ENCODE results near the gene ACAT2.
"Not testable (repeated sequence)": the region's sequence is repeated elsewhere in the genome, so short reads cannot be mapped to it uniquely, and the experiment has no call there.

The ACAT2 gene

DNA sequence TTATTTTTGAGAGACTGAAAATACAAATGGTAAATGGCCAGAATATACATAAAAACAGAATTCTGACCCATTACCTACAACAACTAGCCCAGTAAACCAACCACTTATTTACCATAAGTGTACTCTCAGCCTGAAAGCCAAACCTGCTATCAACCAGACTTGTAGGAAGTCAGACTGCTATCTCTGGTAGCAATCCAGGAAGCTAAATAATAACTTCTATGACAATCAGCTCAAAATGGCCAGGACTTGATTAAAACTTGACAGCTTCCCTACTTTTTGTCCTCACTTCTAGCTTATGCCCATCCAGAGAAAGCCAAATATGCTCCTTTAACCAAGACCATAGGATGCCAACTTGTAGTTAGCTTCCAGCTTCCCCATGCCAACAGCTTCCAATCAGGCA, 39.2 kb upstream of the ACAT2 start:
- TF ChIP-seq, protein P1, sequence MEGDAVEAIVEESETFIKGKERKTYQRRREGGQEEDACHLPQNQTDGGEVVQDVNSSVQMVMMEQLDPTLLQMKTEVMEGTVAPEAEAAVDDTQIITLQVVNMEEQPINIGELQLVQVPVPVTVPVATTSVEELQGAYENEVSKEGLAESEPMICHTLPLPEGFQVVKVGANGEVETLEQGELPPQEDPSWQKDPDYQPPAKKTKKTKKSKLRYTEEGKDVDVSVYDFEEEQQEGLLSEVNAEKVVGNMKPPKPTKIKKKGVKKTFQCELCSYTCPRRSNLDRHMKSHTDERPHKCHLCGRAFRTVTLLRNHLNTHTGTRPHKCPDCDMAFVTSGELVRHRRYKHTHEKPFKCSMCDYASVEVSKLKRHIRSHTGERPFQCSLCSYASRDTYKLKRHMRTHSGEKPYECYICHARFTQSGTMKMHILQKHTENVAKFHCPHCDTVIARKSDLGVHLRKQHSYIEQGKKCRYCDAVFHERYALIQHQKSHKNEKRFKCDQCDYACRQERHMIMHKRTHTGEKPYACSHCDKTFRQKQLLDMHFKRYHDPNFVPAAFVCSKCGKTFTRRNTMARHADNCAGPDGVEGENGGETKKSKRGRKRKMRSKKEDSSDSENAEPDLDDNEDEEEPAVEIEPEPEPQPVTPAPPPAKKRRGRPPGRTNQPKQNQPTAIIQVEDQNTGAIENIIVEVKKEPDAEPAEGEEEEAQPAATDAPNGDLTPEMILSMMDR (IDR thresholded peaks at IDR 0.05; ENCODE audit: low read depth, low read length, poor library complexity, severe bottlenecking): no peak
- TF ChIP-seq EZH2phosphoT487 (IDR thresholded peaks at IDR 0.05; ENCODE audit: borderline replicate concordance, low read length): no peak
- H3K27me3 ChIP-seq (ENCODE audit: control insufficient read depth, low read length): no peaks in the 10 kb centered on the region
- H3F3A ChIP-seq (ENCODE audit: control insufficient read depth, insufficient read depth): no peaks in the 10 kb centered on the region
- no peak overlapping the region for H3K27ac ChIP-seq (ENCODE audit: low read depth, low read length)
- H3K4me3 ChIP-seq (ENCODE audit: low read length): no peak overlapping the region
- H3K4me2 ChIP-seq (ENCODE audit: low read length): no peak overlapping the region
- peaks cover 22% of the 10 kb centered on the region for H3K4me1 ChIP-seq (ENCODE audit: control insufficient read depth, low read length)
- H3K79me2 ChIP-seq (ENCODE audit: control insufficient read depth, low read length): peaks cover 59% of the 10 kb centered on the region
- no peaks in the 10 kb centered on the region for H3K9me2 ChIP-seq (replicated peaks; ENCODE audit: control insufficient read depth, low read length)
- H4K20me1 ChIP-seq (ENCODE audit: control insufficient read depth, insufficient read depth, low read depth, low read length): no peaks in the 10 kb centered on the region
- H3K36me3 ChIP-seq (ENCODE audit: control insufficient read depth, low read length): peaks cover 33% of the 10 kb centered on the region
- H3K9me3 ChIP-seq (ENCODE audit: control insufficient read depth, insufficient read depth, low read length): no peaks in the 10 kb centered on the region

GRCh38 chr6:159723259-159723658, 38.6 kb upstream of the ACAT2 start:
- Histone ChIP-seq H3F3A (ENCODE audit: control insufficient read depth, insufficient read depth) (no peaks in the 10 kb centered on the region), H3K27ac (ENCODE audit: low read depth, low read length) (no peak overlapping the region), H3K36me3 (ENCODE audit: control insufficient read depth, low read length) (peaks cover 39% of the 10 kb centered on the region), H3K9me3 (ENCODE audit: control insufficient read depth, insufficient read depth, low read length) (no peaks in the 10 kb centered on the region), H3K79me2 (ENCODE audit: control insufficient read depth, low read length) (peaks cover 65% of the 10 kb centered on the region), H3K4me3 (ENCODE audit: low read length) (no peak overlapping the region), H3K4me2 (ENCODE audit: low read length) (no peak overlapping the region), H3K9me2 (replicated peaks; ENCODE audit: control insufficient read depth, low read length) (no peaks in the 10 kb centered on the region), H3K27me3 (ENCODE audit: control insufficient read depth, low read length) (no peaks in the 10 kb centered on the region), H4K20me1 (ENCODE audit: control insufficient read depth, insufficient read depth, low read depth, low read length) (peaks cover 2% of the 10 kb centered on the region; the same call in 1 of the 2 replicates), H3K4me1 (ENCODE audit: control insufficient read depth, low read length) (peaks cover 22% of the 10 kb centered on the region)
- TF ChIP-seq, protein P1 (IDR thresholded peaks at IDR 0.05; ENCODE audit: low read depth, low read length, poor library complexity, severe bottlenecking): no peak
- no peak for TF ChIP-seq EZH2phosphoT487 (IDR thresholded peaks at IDR 0.05; ENCODE audit: borderline replicate concordance, low read length)

DNA sequence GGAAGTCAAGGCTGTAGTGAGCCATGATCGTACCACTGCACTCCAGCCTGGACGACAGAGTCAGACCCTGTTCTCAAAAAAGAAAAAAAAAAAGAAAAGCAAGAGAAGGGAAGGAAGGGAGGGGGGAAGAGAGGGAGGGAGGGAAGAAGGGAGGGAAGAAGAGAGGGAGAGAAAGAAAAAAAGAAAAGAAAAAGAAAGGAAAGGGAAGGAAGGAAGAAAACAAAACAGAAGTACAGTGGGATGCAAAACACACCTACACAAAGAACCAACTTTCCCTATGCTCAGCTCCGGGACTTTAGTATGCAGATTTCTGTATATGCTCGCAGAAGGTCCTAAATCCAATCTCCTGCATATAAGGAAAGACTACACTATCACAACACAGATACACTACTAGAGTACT, 37.1 kb upstream of the ACAT2 start:
- Histone ChIP-seq H3K9me2 (replicated peaks; ENCODE audit: control insufficient read depth, low read length) (no peaks in the 10 kb centered on the region), H4K20me1 (ENCODE audit: control insufficient read depth, insufficient read depth, low read depth, low read length) (peaks cover 16% of the 10 kb centered on the region), H3K27me3 (ENCODE audit: control insufficient read depth, low read length) (no peaks in the 10 kb centered on the region), H3F3A (ENCODE audit: control insufficient read depth, insufficient read depth) (no peaks in the 10 kb centered on the region), H3K27ac (ENCODE audit: low read depth, low read length) (no peak overlapping the region), H3K9me3 (ENCODE audit: control insufficient read depth, insufficient read depth, low read length) (no peaks in the 10 kb centered on the region), H3K4me1 (ENCODE audit: control insufficient read depth, low read length) (peaks cover 32% of the 10 kb centered on the region), H3K4me3 (ENCODE audit: low read length) (peak overlapping the region; percentile 81; the same call in 1 of the 2 replicates), H3K36me3 (ENCODE audit: control insufficient read depth, low read length) (peaks cover 54% of the 10 kb centered on the region), H3K4me2 (ENCODE audit: low read length) (peak overlapping the region; percentile 88), H3K79me2 (ENCODE audit: control insufficient read depth, low read length) (peaks cover 80% of the 10 kb centered on the region)
- no peak for TF ChIP-seq EZH2phosphoT487 (IDR thresholded peaks at IDR 0.05; ENCODE audit: borderline replicate concordance, low read length)
- TF ChIP-seq, protein P1 (IDR thresholded peaks at IDR 0.05; ENCODE audit: low read depth, low read length, poor library complexity, severe bottlenecking): no peak

- not testable (repeated sequence) for H3K9me3 ChIP-seq (ENCODE audit: control insufficient read depth, insufficient read depth, low read length); H3K27me3 ChIP-seq (ENCODE audit: control insufficient read depth, low read length); H3K27ac ChIP-seq (ENCODE audit: low read depth, low read length); H3K9me2 ChIP-seq (replicated peaks; ENCODE audit: control insufficient read depth, low read length); H3F3A ChIP-seq (ENCODE audit: control insufficient read depth, insufficient read depth)
- Histone ChIP-seq H3K4me3 (ENCODE audit: low read length) (peak overlapping the region; percentile 81), H4K20me1 (ENCODE audit: control insufficient read depth, insufficient read depth, low read depth, low read length) (peaks cover 21% of the 10 kb centered on the region), H3K4me1 (ENCODE audit: control insufficient read depth, low read length) (peaks cover 36% of the 10 kb centered on the region), H3K4me2 (ENCODE audit: low read length) (peak overlapping the region; percentile 88), H3K79me2 (ENCODE audit: control insufficient read depth, low read length) (peaks cover 83% of the 10 kb centered on the region), H3K36me3 (ENCODE audit: control insufficient read depth, low read length) (peaks cover 58% of the 10 kb centered on the region)
Measured at GRCh38 chr6:159725208-159725607, 36.6 kb upstream of the ACAT2 start.

Data from DOHH2 (cell line).